Liver (tissue), 9 donors: ENCODE measurements around the gene INPP4A. TPM values are rescaled to one million over a fixed set of nuclear protein-coding genes. Genes with fewer than 3 reads are reported as not detected.

ENCODE experiments used
- DNase-seq: peaks from one replicate; pipeline ENCODE4 v3.0.0-alpha.2; 2017; ENCODE audit warnings: low spot score
- H3K27ac ChIP-seq, 2 donors: one replicate each; pipeline ENCODE4 v1.7.0; 2013; ENCODE audit warnings: inconsistent platforms in 2 of 2, low read length in 2 of 2, control low read depth in 1 of 2, low read depth in 1 of 2, mild to moderate bottlenecking in 1 of 2
- H3K27me3 ChIP-seq, 4 donors: one replicate each; pipeline versions ENCODE4 v1.6.1 to v1.7.0; 2013; ENCODE audit warnings: low read length in 3 of 4, inconsistent platforms in 1 of 4, mild to moderate bottlenecking in 1 of 4, moderate library complexity in 1 of 4; ENCODE audit not compliant: control insufficient read depth in 4 of 4, insufficient read depth in 4 of 4
- H3K36me3 ChIP-seq, 4 donors: one replicate each; pipeline versions ENCODE4 v1.6.1 to v1.7.0; 2013; ENCODE audit warnings: low read length in 3 of 4, mild to moderate bottlenecking in 3 of 4, low read depth in 1 of 4, moderate library complexity in 1 of 4; ENCODE audit not compliant: control insufficient read depth in 4 of 4, insufficient read depth in 3 of 4
- H3K4me1 ChIP-seq, 4 donors: one replicate each; pipeline versions ENCODE4 v1.6.1 to v1.7.0; 2013; ENCODE audit warnings: low read length in 3 of 4, mild to moderate bottlenecking in 3 of 4, moderate library complexity in 1 of 4; ENCODE audit not compliant: control insufficient read depth in 4 of 4, insufficient read depth in 4 of 4
- H3K4me3 ChIP-seq, 3 donors: one replicate each; pipeline versions ENCODE4 v1.6.1 to v1.7.0; 2013; ENCODE audit warnings: low read length in 3 of 3, control low read depth in 1 of 3, low read depth in 1 of 3, mild to moderate bottlenecking in 1 of 3
- H3K9ac ChIP-seq, 2 donors: one replicate each; pipeline ENCODE4 v1.7.0; 2013; ENCODE audit warnings: low read length in 2 of 2, mild to moderate bottlenecking in 2 of 2, moderate library complexity in 2 of 2, control low read depth in 1 of 2, low read depth in 1 of 2
- H3K9me3 ChIP-seq, 4 donors: one replicate each; pipeline versions ENCODE4 v1.6.1 to v1.7.0; 2013; ENCODE audit warnings: low read length in 3 of 4; ENCODE audit not compliant: control insufficient read depth in 4 of 4
- FOXA1 ChIP-seq: IDR thresholded peaks from 2 replicates; pipeline ENCODE4 v1.6.1; 2016; ENCODE audit warnings: antibody characterized with exemption
- FOXA2 ChIP-seq: IDR thresholded peaks from 2 replicates; pipeline ENCODE4 v1.6.1; 2016; ENCODE audit warnings: antibody characterized with exemption
- GABPA ChIP-seq, 2 donors: IDR thresholded peaks in 1 of 2; conservative IDR thresholded peaks in 1 of 2; 2 replicates each; pipeline ENCODE4 v1.6.1; 2016; ENCODE audit warnings: antibody characterized with exemption in 2 of 2, mild to moderate bottlenecking in 1 of 2, moderate library complexity in 1 of 2
- HNF4A ChIP-seq, 2 donors: conservative IDR thresholded peaks; 2 replicates each; pipeline ENCODE4 v1.6.1; 2016; ENCODE audit warnings: antibody characterized with exemption in 2 of 2, mild to moderate bottlenecking in 2 of 2
- HNF4G ChIP-seq: IDR thresholded peaks from 2 replicates; pipeline ENCODE4 v1.6.1; 2016; ENCODE audit warnings: antibody characterized with exemption
- JUND ChIP-seq, 2 donors: IDR thresholded peaks; 2 replicates each; pipeline ENCODE4 v1.6.1; 2016; ENCODE audit warnings: antibody characterized with exemption in 2 of 2
- NR2F2 ChIP-seq: IDR thresholded peaks from 2 replicates; pipeline ENCODE4 v1.6.1; 2016; ENCODE audit warnings: antibody characterized with exemption
- RAD21 ChIP-seq, 2 donors: IDR thresholded peaks; 2 replicates each; pipeline ENCODE4 v1.6.1; 2016; ENCODE audit warnings: antibody characterized with exemption in 2 of 2, mild to moderate bottlenecking in 2 of 2
- RXRA ChIP-seq, 2 donors: IDR thresholded peaks; 2 replicates each; pipeline ENCODE4 v1.6.1; 2017 to 2018; ENCODE audit warnings: antibody characterized with exemption in 2 of 2, mild to moderate bottlenecking in 1 of 2
- SP1 ChIP-seq: IDR thresholded peaks from 2 replicates; pipeline ENCODE4 v1.6.1; 2018; ENCODE audit warnings: antibody characterized with exemption, mild to moderate bottlenecking
- YY1 ChIP-seq: IDR thresholded peaks from 2 replicates; pipeline ENCODE4 v1.6.1; 2016; ENCODE audit warnings: antibody characterized with exemption, mild to moderate bottlenecking
- WGBS: extraction: QIAGEN DNeasy Blood & Tissue Kit; methylation state at CpG from one replicate; pipeline ENCODE4 v1.1.7; 2013; 5-methylcytosine and 5-hydroxymethylcytosine counted together
- polyA plus RNA-seq, 2 donors: library from polyadenylated mRNA; stranded (reverse) in 1 of 2; unstranded in 1 of 2; fragments of 200-250 nt in 1 of 2; fragments of >200 nt in 1 of 2; fragmentation: Nextera tagmentation in 1 of 2; extraction: Ambion mirVana in 1 of 2; gene quantifications; one replicate each; pipeline versions ENCODE4 v1.2.1 to v1.2.3, GENCODE V29; 2013 to 2015
- total RNA-seq, 2 donors: library from RNA; depleted of rRNA; stranded (reverse); fragments of >200 nt; gene quantifications; one replicate each; pipeline ENCODE4 v1.2.3, GENCODE V29; 2014
- TF ChIP-seq, protein P1 (sequence below): IDR thresholded peaks from 2 replicates; pipeline ENCODE4 v1.6.1; 2016; ENCODE audit warnings: antibody characterized with exemption
- TF ChIP-seq, protein P2 (sequence below): IDR thresholded peaks from 2 replicates; pipeline ENCODE4 v1.6.1; 2016; ENCODE audit warnings: antibody characterized with exemption, mild to moderate bottlenecking
- TF ChIP-seq, protein P3 (sequence below): IDR thresholded peaks from 2 replicates; pipeline ENCODE4 v1.6.1; 2016; ENCODE audit warnings: antibody characterized with exemption
- TF ChIP-seq, protein P4 (sequence below): fragments of 150-350 bp; IDR thresholded peaks from 2 replicates; pipeline ENCODE4 v1.5.1; 2017; ENCODE audit warnings: improper control_type of control experiment, low read depth, low read length; ENCODE audit not compliant: missing input control
- donor health status: healthy.
- donor health status: healthy.
- donor health status: healthy.
- donor health status: healthy.
- donor health status: healthy.

The INPP4A gene
- total and polyA plus RNA-seq, 4 donors, result 2.9 to 14.9 (median 7.2) TPM

DNA sequence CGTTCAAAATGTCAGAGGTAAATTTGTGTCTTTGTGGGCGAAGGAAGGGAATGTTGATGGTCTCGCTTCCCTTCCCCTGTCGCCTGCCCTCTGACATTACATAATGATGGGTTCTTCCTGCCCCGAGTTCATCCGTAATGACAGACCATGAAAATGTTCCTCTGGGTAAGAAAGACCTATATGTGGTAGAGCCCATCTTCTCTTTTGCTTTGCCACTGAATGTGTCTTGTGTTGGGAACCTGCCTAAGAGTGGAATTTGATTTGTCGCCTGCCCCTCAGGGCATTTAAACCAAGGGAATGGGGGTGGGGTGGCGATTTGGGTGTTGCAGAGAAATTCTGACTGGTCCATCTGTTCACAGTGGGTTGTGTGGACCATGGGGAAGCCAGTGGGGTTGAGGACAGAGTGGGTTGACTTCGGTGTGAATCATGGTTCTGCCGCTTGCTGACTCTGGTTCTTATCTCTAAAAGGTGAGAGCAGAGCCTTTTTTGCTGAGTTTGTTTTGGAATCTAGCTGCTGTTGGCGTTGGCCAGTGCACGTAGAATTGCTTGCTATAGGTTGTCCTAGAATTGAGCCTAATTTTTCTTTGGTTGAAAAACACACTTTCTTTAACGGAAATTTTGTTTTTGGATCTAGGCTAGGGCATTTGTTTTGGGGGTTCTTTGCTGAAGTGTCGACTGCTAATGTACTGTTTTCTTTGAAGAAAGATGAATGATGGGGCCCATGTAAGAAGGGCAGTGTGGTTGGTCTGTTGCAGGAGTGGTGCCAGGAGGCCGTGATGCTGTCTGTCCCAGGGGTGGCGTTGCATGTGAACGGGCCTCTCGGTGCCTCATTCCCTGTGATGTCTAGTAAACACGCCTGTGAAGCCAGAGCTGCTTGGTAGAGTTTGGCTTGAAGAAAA, 1.3 kb downstream of the INPP4A start:
- peak overlapping the region; percentile 48 to 59 for H3K27ac ChIP-seq
- no peaks in the 10 kb centered on the region for H3K27me3 ChIP-seq
- no peaks in the 10 kb centered on the region for H3K9me3 ChIP-seq
- H3K9ac ChIP-seq, result peak overlapping the region; percentile 52 to 72
- TF ChIP-seq, protein P1, sequence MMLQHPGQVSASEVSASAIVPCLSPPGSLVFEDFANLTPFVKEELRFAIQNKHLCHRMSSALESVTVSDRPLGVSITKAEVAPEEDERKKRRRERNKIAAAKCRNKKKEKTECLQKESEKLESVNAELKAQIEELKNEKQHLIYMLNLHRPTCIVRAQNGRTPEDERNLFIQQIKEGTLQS, result no peak
- no peak for TF ChIP-seq FOXA1
- TF ChIP-seq, protein P2, sequence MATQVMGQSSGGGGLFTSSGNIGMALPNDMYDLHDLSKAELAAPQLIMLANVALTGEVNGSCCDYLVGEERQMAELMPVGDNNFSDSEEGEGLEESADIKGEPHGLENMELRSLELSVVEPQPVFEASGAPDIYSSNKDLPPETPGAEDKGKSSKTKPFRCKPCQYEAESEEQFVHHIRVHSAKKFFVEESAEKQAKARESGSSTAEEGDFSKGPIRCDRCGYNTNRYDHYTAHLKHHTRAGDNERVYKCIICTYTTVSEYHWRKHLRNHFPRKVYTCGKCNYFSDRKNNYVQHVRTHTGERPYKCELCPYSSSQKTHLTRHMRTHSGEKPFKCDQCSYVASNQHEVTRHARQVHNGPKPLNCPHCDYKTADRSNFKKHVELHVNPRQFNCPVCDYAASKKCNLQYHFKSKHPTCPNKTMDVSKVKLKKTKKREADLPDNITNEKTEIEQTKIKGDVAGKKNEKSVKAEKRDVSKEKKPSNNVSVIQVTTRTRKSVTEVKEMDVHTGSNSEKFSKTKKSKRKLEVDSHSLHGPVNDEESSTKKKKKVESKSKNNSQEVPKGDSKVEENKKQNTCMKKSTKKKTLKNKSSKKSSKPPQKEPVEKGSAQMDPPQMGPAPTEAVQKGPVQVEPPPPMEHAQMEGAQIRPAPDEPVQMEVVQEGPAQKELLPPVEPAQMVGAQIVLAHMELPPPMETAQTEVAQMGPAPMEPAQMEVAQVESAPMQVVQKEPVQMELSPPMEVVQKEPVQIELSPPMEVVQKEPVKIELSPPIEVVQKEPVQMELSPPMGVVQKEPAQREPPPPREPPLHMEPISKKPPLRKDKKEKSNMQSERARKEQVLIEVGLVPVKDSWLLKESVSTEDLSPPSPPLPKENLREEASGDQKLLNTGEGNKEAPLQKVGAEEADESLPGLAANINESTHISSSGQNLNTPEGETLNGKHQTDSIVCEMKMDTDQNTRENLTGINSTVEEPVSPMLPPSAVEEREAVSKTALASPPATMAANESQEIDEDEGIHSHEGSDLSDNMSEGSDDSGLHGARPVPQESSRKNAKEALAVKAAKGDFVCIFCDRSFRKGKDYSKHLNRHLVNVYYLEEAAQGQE, result no peak
- TF ChIP-seq JUND (IDR thresholded peaks at IDR 0.05), result no peak
- TF ChIP-seq HNF4A (conservative IDR thresholded peaks at IDR 0.05), result no peak
- TF ChIP-seq, protein P3, sequence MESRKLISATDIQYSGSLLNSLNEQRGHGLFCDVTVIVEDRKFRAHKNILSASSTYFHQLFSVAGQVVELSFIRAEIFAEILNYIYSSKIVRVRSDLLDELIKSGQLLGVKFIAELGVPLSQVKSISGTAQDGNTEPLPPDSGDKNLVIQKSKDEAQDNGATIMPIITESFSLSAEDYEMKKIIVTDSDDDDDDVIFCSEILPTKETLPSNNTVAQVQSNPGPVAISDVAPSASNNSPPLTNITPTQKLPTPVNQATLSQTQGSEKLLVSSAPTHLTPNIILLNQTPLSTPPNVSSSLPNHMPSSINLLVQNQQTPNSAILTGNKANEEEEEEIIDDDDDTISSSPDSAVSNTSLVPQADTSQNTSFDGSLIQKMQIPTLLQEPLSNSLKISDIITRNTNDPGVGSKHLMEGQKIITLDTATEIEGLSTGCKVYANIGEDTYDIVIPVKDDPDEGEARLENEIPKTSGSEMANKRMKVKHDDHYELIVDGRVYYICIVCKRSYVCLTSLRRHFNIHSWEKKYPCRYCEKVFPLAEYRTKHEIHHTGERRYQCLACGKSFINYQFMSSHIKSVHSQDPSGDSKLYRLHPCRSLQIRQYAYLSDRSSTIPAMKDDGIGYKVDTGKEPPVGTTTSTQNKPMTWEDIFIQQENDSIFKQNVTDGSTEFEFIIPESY, result no peak
- TF ChIP-seq, protein P4, sequence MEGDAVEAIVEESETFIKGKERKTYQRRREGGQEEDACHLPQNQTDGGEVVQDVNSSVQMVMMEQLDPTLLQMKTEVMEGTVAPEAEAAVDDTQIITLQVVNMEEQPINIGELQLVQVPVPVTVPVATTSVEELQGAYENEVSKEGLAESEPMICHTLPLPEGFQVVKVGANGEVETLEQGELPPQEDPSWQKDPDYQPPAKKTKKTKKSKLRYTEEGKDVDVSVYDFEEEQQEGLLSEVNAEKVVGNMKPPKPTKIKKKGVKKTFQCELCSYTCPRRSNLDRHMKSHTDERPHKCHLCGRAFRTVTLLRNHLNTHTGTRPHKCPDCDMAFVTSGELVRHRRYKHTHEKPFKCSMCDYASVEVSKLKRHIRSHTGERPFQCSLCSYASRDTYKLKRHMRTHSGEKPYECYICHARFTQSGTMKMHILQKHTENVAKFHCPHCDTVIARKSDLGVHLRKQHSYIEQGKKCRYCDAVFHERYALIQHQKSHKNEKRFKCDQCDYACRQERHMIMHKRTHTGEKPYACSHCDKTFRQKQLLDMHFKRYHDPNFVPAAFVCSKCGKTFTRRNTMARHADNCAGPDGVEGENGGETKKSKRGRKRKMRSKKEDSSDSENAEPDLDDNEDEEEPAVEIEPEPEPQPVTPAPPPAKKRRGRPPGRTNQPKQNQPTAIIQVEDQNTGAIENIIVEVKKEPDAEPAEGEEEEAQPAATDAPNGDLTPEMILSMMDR, result no peak
- TF ChIP-seq NR2F2, result no peak
- TF ChIP-seq YY1, result no peak
- no peak for TF ChIP-seq HNF4G
- no peak for TF ChIP-seq GABPA (IDR thresholded peaks at IDR 0.05 in 1 of 2, conservative IDR thresholded peaks at IDR 0.05 in 1 of 2)
- TF ChIP-seq RAD21 (IDR thresholded peaks at IDR 0.05), result no peak
- TF ChIP-seq RXRA (IDR thresholded peaks at IDR 0.05), result no peak
- H3K4me3 ChIP-seq, result peak overlapping the region; percentile 72 to 96 (median 77)
- DNase-seq, result no peak
- H3K4me1 ChIP-seq, result peaks cover 0 to 14% (median 11%) of the 10 kb centered on the region in 4 donors
- WGBS, result 66% methylated on average over 19 of the region's 19 CpGs
- no peaks in the 10 kb centered on the region for H3K36me3 ChIP-seq

- Histone ChIP-seq H3K9me3 (no peaks in the 10 kb centered on the region), H3K9ac (no peak overlapping the region), H3K27ac (no peak overlapping the region), H3K4me3 (no peak overlapping the region), H3K36me3 (no peaks in the 10 kb centered on the region), H3K4me1 (peaks cover 0 to 16% (median 12%) of the 10 kb centered on the region in 4 donors), H3K27me3 (no peaks in the 10 kb centered on the region)
- no peak for DNase-seq
- 80% methylated on average over 6 of the region's 6 CpGs for WGBS
- TF ChIP-seq RAD21 (IDR thresholded peaks at IDR 0.05) (no peak), SP1 (no peak), RXRA (IDR thresholded peaks at IDR 0.05) (no peak), HNF4A (conservative IDR thresholded peaks at IDR 0.05) (no peak), YY1 (no peak), FOXA2 (no peak)
Observed at GRCh38 chr2:98446850-98447249, 2.2 kb downstream of the INPP4A start.
